ENCODE data around the gene RAB6A. TPM values are rescaled to one million over a fixed set of nuclear protein-coding genes. Genes with fewer than 3 reads are reported as not detected.

RAB6A gene
- polyA plus RNA-seq, 2 of the 4 experiments (the other 2 are of a cell fraction) = 75.7 to 141 TPM

- no peak for ATAC-seq
- ChIA-PET POLR2A (no interaction called here), CTCF (no interaction called here)
- no peak for DNase-seq (ENCODE audit: low read depth in 1 of 2, low spot score in 1 of 2)
- TF ChIP-seq USF2 (IDR thresholded peaks at IDR 0.05) (no peak), FOXS1 (CRISPR knock-in tag; IDR thresholded peaks at IDR 0.05) (no peak), HOXA7 (CRISPR knock-in tag; IDR thresholded peaks at IDR 0.05) (no peak), PHF8 (IDR thresholded peaks at IDR 0.05; ENCODE audit: borderline replicate concordance, low read depth) (no peak), ZFP36 (IDR thresholded peaks at IDR 0.05; ENCODE audit: borderline replicate concordance, partially characterized antibody) (no peak), EHF (CRISPR knock-in tag; IDR thresholded peaks at IDR 0.05) (no peak), GATA3 (IDR thresholded peaks at IDR 0.05; ENCODE audit: borderline replicate concordance) (no peak), SREBF2 (IDR thresholded peaks at IDR 0.05) (no peak), KDM1A (IDR thresholded peaks at IDR 0.05; ENCODE audit: low read depth) (no peak), CBX2 (IDR thresholded peaks at IDR 0.05; ENCODE audit: borderline replicate concordance, low read depth) (no peak), CBX8 (IDR thresholded peaks at IDR 0.05) (no peak), MAFK (IDR thresholded peaks at IDR 0.05; ENCODE audit: partially characterized antibody) (no peak), RARB (CRISPR knock-in tag; IDR thresholded peaks at IDR 0.05) (no peak), TFCP2L1 (CRISPR knock-in tag; IDR thresholded peaks at IDR 0.05) (no peak), EHMT2 (IDR thresholded peaks at IDR 0.05; ENCODE audit: low read depth) (no peak), TP53 (CRISPR knock-in tag; IDR thresholded peaks at IDR 0.05) (no peak), HEYL (CRISPR knock-in tag; IDR thresholded peaks at IDR 0.05) (no peak), RNF2 (IDR thresholded peaks at IDR 0.05; ENCODE audit: borderline replicate concordance, low read depth) (no peak), KDM5A (IDR thresholded peaks at IDR 0.05) (no peak)
- WGBS (ENCODE audit: missing lambda C conversion rate) = 73% methylated on average over 3 of the region's 3 CpGs
- Histone ChIP-seq H3K9me3 (no peaks in the 10 kb centered on the region), H3K4me1 (peaks cover 5% of the 10 kb centered on the region; the same call in 1 of the 3 replicates), H3K27ac (no peak overlapping the region), H3K4me2 (no peak overlapping the region), H3K4me3 (no peak overlapping the region)
- FAIRE-seq = no peak
These were observed 13.1 kb downstream of the RAB6A start for GRCh38 chr11:73747762-73748161.

- ATAC-seq = no peak
These were observed 14.2 kb downstream of the RAB6A start for GRCh38 chr11:73746701-73747100.

More at GRCh38 chr11:73746701-73747100, 14.2 kb downstream of the RAB6A start:
- no peaks in the 10 kb centered on the region for H3K9me3 ChIP-seq
- no peak for FAIRE-seq
- H3K27ac ChIP-seq = no peak overlapping the region
- no peak for TF ChIP-seq HDAC2 (IDR thresholded peaks at IDR 0.05)
- no peak for TF ChIP-seq POLR2A (IDR thresholded peaks at IDR 0.05; ENCODE audit: low read length)
- no peak for TF ChIP-seq ZNF302 (CRISPR knock-in tag; IDR thresholded peaks at IDR 0.05)
- no peak for TF ChIP-seq RFX5 (IDR thresholded peaks at IDR 0.05)
- no peak for TF ChIP-seq POLR2AphosphoS2 (conservative IDR thresholded peaks at IDR 0.05; ENCODE audit: low read length)
- TF ChIP-seq RNF2 (IDR thresholded peaks at IDR 0.05; ENCODE audit: borderline replicate concordance, low read depth) = no peak
- TF ChIP-seq PHF8 (IDR thresholded peaks at IDR 0.05; ENCODE audit: borderline replicate concordance, low read depth) = no peak
- TF ChIP-seq HMGXB4 (CRISPR knock-in tag; IDR thresholded peaks at IDR 0.05; ENCODE audit: borderline replicate concordance) = no peak
- 95% methylated on average over 13 of the region's 13 CpGs for WGBS (ENCODE audit: missing lambda C conversion rate)
- no peak overlapping the region for H3K4me2 ChIP-seq
- ChIA-PET POLR2A (interaction anchor here (0.7 kb wide), 1 partner anchor 158 kb away, joined by 3 read pairs; no protein-coding TSS in a partner anchor), CTCF (no interaction called here)
- H3K4me1 ChIP-seq = peaks cover 5% of the 10 kb centered on the region; the same call in 1 of the 3 replicates
- H3K4me3 ChIP-seq = no peak overlapping the region
- no peak for DNase-seq (ENCODE audit: low read depth in 1 of 2, low spot score in 1 of 2)
